ENCODE data around the gene GNG7. TPM values are rescaled to one million over a fixed set of nuclear protein-coding genes. Genes with fewer than 3 reads are reported as not detected.
"Not testable (repeated sequence)": the region's sequence is repeated elsewhere in the genome, so short reads cannot be mapped to it uniquely, and the experiment has no call there.

The GNG7 gene
- polyA plus RNA-seq, 1 experiment = 0.22 TPM

DNA sequence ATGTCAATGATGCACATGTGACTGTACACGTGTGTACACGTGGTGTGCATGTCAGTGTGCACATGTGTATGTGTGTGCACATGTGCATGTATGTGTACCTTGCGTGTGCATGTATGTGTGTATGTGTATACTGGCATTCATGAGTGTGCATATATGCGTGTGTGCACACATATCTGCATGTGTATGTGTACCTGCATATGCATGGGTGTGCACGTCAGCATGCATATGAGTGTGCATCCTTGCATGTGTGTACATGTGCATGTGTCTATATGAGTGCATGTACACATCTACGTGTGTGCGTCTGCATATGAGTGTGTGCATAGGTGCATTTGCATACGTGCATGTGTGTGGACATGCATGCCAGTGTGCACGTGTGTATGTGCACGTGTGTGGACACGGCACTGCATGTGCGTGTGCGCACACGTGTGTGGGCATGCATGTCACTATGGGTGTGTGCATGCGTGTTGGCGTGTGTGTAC, 178.1 kb downstream of the GNG7 start:
- no peaks in the 10 kb centered on the region for H3K36me3 ChIP-seq (ENCODE audit: control insufficient read depth, insufficient read depth, low read length)
- DNase-seq (ENCODE audit: low read depth) = no peak
- TF ChIP-seq CTCF (IDR thresholded peaks at IDR 0.05; ENCODE audit: insufficient read depth, low read depth, low read length) = no peak
- CTCF ChIA-PET = interaction anchor here (0.9 to 1.5 kb wide), 5 partner anchors 19 to 90 kb away, joined by 3 to 4 read pairs (median 3); no protein-coding TSS in a partner anchor
- POLR2A ChIA-PET = no interaction called here
- no peak overlapping the region for H3K4me3 ChIP-seq (ENCODE audit: low read depth, low read length)
- H3K27me3 ChIP-seq (ENCODE audit: control insufficient read depth, insufficient read depth, low read length) = no peaks in the 10 kb centered on the region

- no peak for DNase-seq (ENCODE audit: low read depth)
- H3K36me3 ChIP-seq (ENCODE audit: control insufficient read depth, insufficient read depth, low read length) = no peaks in the 10 kb centered on the region
- ChIA-PET POLR2A (interaction anchor here (0.5 to 1.0 kb wide), 2 partner anchors 17 to 20 kb away, joined by 3 read pairs; no protein-coding TSS in a partner anchor), CTCF (interaction anchor here (0.8 to 1.5 kb wide), 8 partner anchors 14 to 90 kb away, joined by 3 to 4 read pairs (median 3); no protein-coding TSS in a partner anchor)
- peak; percentile 65 for TF ChIP-seq CTCF (IDR thresholded peaks at IDR 0.05; ENCODE audit: insufficient read depth, low read depth, low read length)
- no peak overlapping the region for H3K4me3 ChIP-seq (ENCODE audit: low read depth, low read length)
- no peaks in the 10 kb centered on the region for H3K27me3 ChIP-seq (ENCODE audit: control insufficient read depth, insufficient read depth, low read length)
Measured at GRCh38 chr19:2523630-2524311, 178.7 kb downstream of the GNG7 start.

GRCh38 chr19:2519482-2519881, 183.0 kb downstream of the GNG7 start:
- POLR2A ChIA-PET = no interaction called here
- DNase-seq (ENCODE audit: low read depth) = no peak

GRCh38 chr19:2518856-2519255, 183.6 kb downstream of the GNG7 start:
- DNase-seq (ENCODE audit: low read depth); H3K4me3 ChIP-seq (ENCODE audit: low read depth, low read length); H3K36me3 ChIP-seq (ENCODE audit: control insufficient read depth, insufficient read depth, low read length); POLR2A ChIA-PET; H3K27me3 ChIP-seq (ENCODE audit: control insufficient read depth, insufficient read depth, low read length): not testable (repeated sequence)
- CTCF ChIA-PET = interaction anchor here (1.3 kb wide), 1 partner anchor 20 kb away, joined by 4 read pairs; no protein-coding TSS in a partner anchor

More at GRCh38 chr19:2519482-2519881, 183.0 kb downstream of the GNG7 start:
- no peaks in the 10 kb centered on the region for H3K36me3 ChIP-seq (ENCODE audit: control insufficient read depth, insufficient read depth, low read length)
- CTCF ChIA-PET = interaction anchor here (1.3 kb wide), 1 partner anchor 19 kb away, joined by 4 read pairs; no protein-coding TSS in a partner anchor
- H3K4me3 ChIP-seq (ENCODE audit: low read depth, low read length) = no peak overlapping the region
- no peak for TF ChIP-seq CTCF (IDR thresholded peaks at IDR 0.05; ENCODE audit: insufficient read depth, low read depth, low read length)
- H3K27me3 ChIP-seq (ENCODE audit: control insufficient read depth, insufficient read depth, low read length) = no peaks in the 10 kb centered on the region

DNA sequence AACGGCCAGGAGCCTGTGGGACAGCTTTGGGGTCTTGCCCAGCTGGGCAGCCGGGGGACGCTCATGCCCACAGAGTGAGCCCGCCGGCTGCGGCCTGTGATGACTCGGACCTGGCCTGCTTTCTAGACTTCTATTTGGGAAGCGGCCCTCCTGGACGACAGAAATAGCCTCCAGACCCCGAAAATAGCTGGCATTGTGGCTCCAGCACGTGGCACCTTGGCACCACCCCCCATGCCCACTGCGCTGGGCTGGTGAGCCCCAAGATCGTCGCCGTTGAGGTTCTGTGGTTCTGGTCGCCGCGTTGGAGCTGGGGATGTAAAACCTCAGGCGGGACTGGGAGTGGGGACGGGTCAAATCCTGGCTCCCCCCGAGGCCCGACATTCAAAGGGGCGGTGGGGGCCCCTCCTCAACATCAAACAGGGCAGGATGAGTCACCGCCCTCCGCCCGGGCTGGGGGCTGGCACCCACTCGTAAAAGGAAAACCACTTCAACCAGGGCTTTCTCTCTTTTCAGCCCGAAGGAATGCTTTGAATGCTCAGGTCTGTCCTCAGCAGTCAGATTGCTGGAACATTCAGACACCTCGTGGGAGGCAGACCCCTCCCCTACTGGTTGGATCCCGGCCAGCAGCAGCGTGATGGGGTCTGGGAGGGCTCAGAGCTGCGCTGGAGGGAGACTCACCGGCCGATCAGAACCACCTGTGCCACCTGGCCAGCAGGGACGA, 184.5 kb downstream of the GNG7 start:
- CTCF ChIA-PET = no interaction called here

More for the DNA sequence above, 184.5 kb downstream of the GNG7 start:
- no peak for TF ChIP-seq CTCF (IDR thresholded peaks at IDR 0.05; ENCODE audit: insufficient read depth, low read depth, low read length)
- DNase-seq (ENCODE audit: low read depth) = no peak
- H3K36me3 ChIP-seq (ENCODE audit: control insufficient read depth, insufficient read depth, low read length) = no peaks in the 10 kb centered on the region
- no peaks in the 10 kb centered on the region for H3K27me3 ChIP-seq (ENCODE audit: control insufficient read depth, insufficient read depth, low read length)
- H3K4me3 ChIP-seq (ENCODE audit: low read depth, low read length) = no peak overlapping the region
- POLR2A ChIA-PET = no interaction called here

All from BJ (cell line).